Endodermal cell (in vitro differentiated cells): Measurements from ENCODE around the gene OTOA. TPM values are rescaled to one million over a fixed set of nuclear protein-coding genes. Genes with fewer than 3 reads are reported as not detected.
"Not testable (repeated sequence)": the region's sequence is repeated elsewhere in the genome, so short reads cannot be mapped to it uniquely, and the experiment has no call there.

Experiments used
- DNase-seq: peaks from one replicate; pipeline ENCODE4 v3.0.0-alpha.2; 2017
- H3K27ac ChIP-seq: 2 replicates; pipeline ENCODE4 v1.5.1; 2013; ENCODE audit warnings: mild to moderate bottlenecking, low read depth, low read length, moderate library complexity
- H3K27me3 ChIP-seq: 2 replicates; pipeline ENCODE4 v1.6.1; 2013; ENCODE audit warnings: mild to moderate bottlenecking, low read length, moderate library complexity; ENCODE audit not compliant: insufficient read depth, control insufficient read depth, poor library complexity, severe bottlenecking
- H3K36me3 ChIP-seq: 2 replicates; pipeline ENCODE4 v1.7.0; 2013; ENCODE audit warnings: mild to moderate bottlenecking, low read length, moderate library complexity; ENCODE audit not compliant: control insufficient read depth, insufficient read depth
- H3K4me1 ChIP-seq: one replicate; pipeline ENCODE4 v1.7.0; 2013; ENCODE audit warnings: low read length; ENCODE audit not compliant: control insufficient read depth, insufficient read depth
- H3K4me3 ChIP-seq: 2 replicates; pipeline ENCODE4 v1.5.1; 2013; ENCODE audit warnings: mild to moderate bottlenecking, low read length, moderate library complexity
- H3K9ac ChIP-seq: 2 replicates; pipeline ENCODE4 v1.6.1; 2013; ENCODE audit warnings: mild to moderate bottlenecking, low read length, moderate library complexity; ENCODE audit not compliant: poor library complexity, severe bottlenecking; ENCODE audit errors: extremely low read depth
- H3K9me3 ChIP-seq: 2 replicates; pipeline ENCODE4 v1.6.1; 2013; ENCODE audit warnings: mild to moderate bottlenecking, low read length, moderate library complexity; ENCODE audit not compliant: control insufficient read depth
- H3K27ac Mint-ChIP-seq: 2 replicates; pipeline ENCODE4 v1.8.0; 2020; ENCODE audit warnings: mixed read lengths
- H3K27me3 Mint-ChIP-seq: 2 replicates; pipeline ENCODE4 v1.8.0; 2021; ENCODE audit warnings: mild to moderate bottlenecking, mixed read lengths; ENCODE audit not compliant: insufficient read depth
- H3K36me3 Mint-ChIP-seq: 2 replicates; pipeline ENCODE4 v1.8.0; 2020; ENCODE audit warnings: low read depth, mixed read lengths
- H3K4me1 Mint-ChIP-seq: 2 replicates; pipeline ENCODE4 v1.8.0; 2020; ENCODE audit warnings: mixed read lengths
- H3K4me3 Mint-ChIP-seq: 2 replicates; pipeline ENCODE4 v1.8.0; 2020; ENCODE audit warnings: mild to moderate bottlenecking, moderate library complexity, mixed read lengths
- H3K9me3 Mint-ChIP-seq: 2 replicates; pipeline ENCODE4 v1.8.0; 2020; ENCODE audit warnings: mild to moderate bottlenecking, mixed read lengths
- WGBS, 2 experiments: methylation state at CpG; one replicate each; pipeline versions ENCODE4 v1.1.5 to v1.1.7; 2013; ENCODE audit warnings: missing lambda C conversion rate in 2 of 2, mixed read lengths in 1 of 2; ENCODE audit not compliant: insufficient coverage in 1 of 2, insufficient read length in 1 of 2; 5-methylcytosine and 5-hydroxymethylcytosine counted together
- total RNA-seq, 2 donors: library from RNA; stranded (reverse); fragmentation: NEBNext Ultra II Directional in 1 of 2; extraction: Animal tissue kit (Norgen Biotek cat#: 25700) in 1 of 2; gene quantifications; 2 replicates in 1 of 2; 3 replicates in 1 of 2; pipeline ENCODE4 v1.2.1, GENCODE V29; 2021
- TF ChIP-seq, protein P1 (sequence below): fragments of 200-600 bp; sonication (generic); conservative IDR thresholded peaks from 2 replicates; pipeline ENCODE4 v1.5.0; 2021; ENCODE audit warnings: antibody characterized with exemption, mild to moderate bottlenecking

The OTOA gene
- total RNA-seq, 2 donors from 2014 or later: 0.07 to 0.09 TPM

GRCh38 chr16:21713549-21714368 is 50.0 kb downstream of the OTOA start:
- H3K27ac ChIP-seq: no peak overlapping the region
- H3K27me3 ChIP-seq: no peaks in the 10 kb centered on the region
- Mint-ChIP-seq H3K4me3 (no peak overlapping the region), H3K27ac (no peak overlapping the region), H3K27me3 (peaks cover 3% of the 10 kb centered on the region), H3K4me1 (no peaks in the 10 kb centered on the region), H3K9me3 (no peaks in the 10 kb centered on the region), H3K36me3 (no peaks in the 10 kb centered on the region)
- no peak for DNase-seq
- WGBS, 2 experiments: 84 to 89% methylated on average over 3 to 5 of the region's 5 CpGs
- no peaks in the 10 kb centered on the region for H3K36me3 ChIP-seq
- H3K9me3 ChIP-seq: no peaks in the 10 kb centered on the region
- no peak overlapping the region for H3K9ac ChIP-seq
- TF ChIP-seq, protein P1, sequence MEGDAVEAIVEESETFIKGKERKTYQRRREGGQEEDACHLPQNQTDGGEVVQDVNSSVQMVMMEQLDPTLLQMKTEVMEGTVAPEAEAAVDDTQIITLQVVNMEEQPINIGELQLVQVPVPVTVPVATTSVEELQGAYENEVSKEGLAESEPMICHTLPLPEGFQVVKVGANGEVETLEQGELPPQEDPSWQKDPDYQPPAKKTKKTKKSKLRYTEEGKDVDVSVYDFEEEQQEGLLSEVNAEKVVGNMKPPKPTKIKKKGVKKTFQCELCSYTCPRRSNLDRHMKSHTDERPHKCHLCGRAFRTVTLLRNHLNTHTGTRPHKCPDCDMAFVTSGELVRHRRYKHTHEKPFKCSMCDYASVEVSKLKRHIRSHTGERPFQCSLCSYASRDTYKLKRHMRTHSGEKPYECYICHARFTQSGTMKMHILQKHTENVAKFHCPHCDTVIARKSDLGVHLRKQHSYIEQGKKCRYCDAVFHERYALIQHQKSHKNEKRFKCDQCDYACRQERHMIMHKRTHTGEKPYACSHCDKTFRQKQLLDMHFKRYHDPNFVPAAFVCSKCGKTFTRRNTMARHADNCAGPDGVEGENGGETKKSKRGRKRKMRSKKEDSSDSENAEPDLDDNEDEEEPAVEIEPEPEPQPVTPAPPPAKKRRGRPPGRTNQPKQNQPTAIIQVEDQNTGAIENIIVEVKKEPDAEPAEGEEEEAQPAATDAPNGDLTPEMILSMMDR: no peak
- H3K4me3 ChIP-seq: no peak overlapping the region
- H3K4me1 ChIP-seq: no peaks in the 10 kb centered on the region

GRCh38 chr16:21714369-21714618 is 50.5 kb downstream of the OTOA start:
- H3K4me1 Mint-ChIP-seq, H3K27me3 ChIP-seq, H3K36me3 ChIP-seq, H3K36me3 Mint-ChIP-seq, H3K27me3 Mint-ChIP-seq, H3K9me3 ChIP-seq, H3K9ac ChIP-seq, H3K27ac Mint-ChIP-seq, H3K4me3 Mint-ChIP-seq, H3K9me3 Mint-ChIP-seq, H3K27ac ChIP-seq, DNase-seq, H3K4me1 ChIP-seq, H3K4me3 ChIP-seq: not testable (repeated sequence)

GRCh38 chr16:21717608-21718007 is 53.8 kb downstream of the OTOA start:
- Mint-ChIP-seq H3K4me3 (no peak overlapping the region), H3K36me3 (no peaks in the 10 kb centered on the region)

More at GRCh38 chr16:21717608-21718007, 53.8 kb downstream of the OTOA start:
- Histone ChIP-seq H3K36me3 (no peaks in the 10 kb centered on the region), H3K9me3 (no peaks in the 10 kb centered on the region), H3K4me1 (no peaks in the 10 kb centered on the region), H3K27ac (no peak overlapping the region), H3K27me3 (no peaks in the 10 kb centered on the region), H3K9ac (no peak overlapping the region), H3K4me3 (no peak overlapping the region)
- no peaks in the 10 kb centered on the region for H3K4me1 Mint-ChIP-seq
- H3K27ac Mint-ChIP-seq: no peak overlapping the region
- no peaks in the 10 kb centered on the region for H3K9me3 Mint-ChIP-seq
- 78 to 80% methylated on average over 7 to 10 of the region's 10 CpGs for WGBS, 2 experiments
- TF ChIP-seq, protein P1: no peak
- DNase-seq: no peak
- H3K27me3 Mint-ChIP-seq: peaks cover 3% of the 10 kb centered on the region
